Activated naive CD8-positive, alpha-beta T cell treated with anti-CD3 and anti-CD28 coated beads, Interleukin-2, amount 50 U/mL, for 24 hours (primary cell): ENCODE measurements around the gene RBM4B.

Experiments used
- ATAC-seq: fragments of 150-1000 bp; cut with Tn5 transposase; one replicate; pipeline ENCODE4 v1.10.0; 2021
- DNase-seq: peaks from one replicate; pipeline ENCODE4 v3.0.0; 2021
- H3K27ac Mint-ChIP-seq: one replicate; pipeline ENCODE4 v1.8.0; 2021; ENCODE audit warnings: mild to moderate bottlenecking, mixed read lengths
- H3K27me3 Mint-ChIP-seq: one replicate; pipeline ENCODE4 v1.8.0; 2021; ENCODE audit warnings: mixed read lengths
- H3K36me3 Mint-ChIP-seq: one replicate; pipeline ENCODE4 v1.8.0; 2021; ENCODE audit warnings: low read depth, mixed read lengths
- H3K4me1 Mint-ChIP-seq: one replicate; pipeline ENCODE4 v1.8.0; 2021; ENCODE audit warnings: mixed read lengths
- H3K4me3 Mint-ChIP-seq: one replicate; pipeline ENCODE4 v1.8.0; 2021; ENCODE audit warnings: mild to moderate bottlenecking, moderate library complexity, mixed read lengths
- H3K9me3 Mint-ChIP-seq: one replicate; pipeline ENCODE4 v1.8.0; 2021; ENCODE audit warnings: mixed read lengths

The RBM4B gene

GRCh38 chr11:66696146-66696545, 18.5 kb upstream of the RBM4B start:
- H3K4me3 Mint-ChIP-seq, result no peak overlapping the region
- H3K27ac Mint-ChIP-seq, result no peak overlapping the region
- DNase-seq (no peak), ATAC-seq (no peak)
- no peaks in the 10 kb centered on the region for H3K9me3 Mint-ChIP-seq
- H3K4me1 Mint-ChIP-seq, result peaks cover under 1% of the 10 kb centered on the region
- no peaks in the 10 kb centered on the region for H3K36me3 Mint-ChIP-seq
- H3K27me3 Mint-ChIP-seq, result no peaks in the 10 kb centered on the region

GRCh38 chr11:66694732-66695207, 17.1 kb upstream of the RBM4B start:
- Mint-ChIP-seq H3K9me3 (no peaks in the 10 kb centered on the region), H3K4me1 (no peaks in the 10 kb centered on the region), H3K36me3 (no peaks in the 10 kb centered on the region), H3K4me3 (no peak overlapping the region), H3K27me3 (no peaks in the 10 kb centered on the region), H3K27ac (no peak overlapping the region)
- peak; percentile 86 for DNase-seq
- ATAC-seq, result peak; percentile 83

GRCh38 chr11:66694056-66694410, 16.3 kb upstream of the RBM4B start:
- no peak overlapping the region for H3K27ac Mint-ChIP-seq

GRCh38 chr11:66693356-66694055, 15.8 kb upstream of the RBM4B start:
- no peak for ATAC-seq
- H3K27me3 Mint-ChIP-seq, result no peaks in the 10 kb centered on the region
- no peaks in the 10 kb centered on the region for H3K4me1 Mint-ChIP-seq
- H3K9me3 Mint-ChIP-seq, result no peaks in the 10 kb centered on the region
- H3K36me3 Mint-ChIP-seq, result no peaks in the 10 kb centered on the region
- no peak for DNase-seq
- no peak overlapping the region for H3K4me3 Mint-ChIP-seq
- no peak overlapping the region for H3K27ac Mint-ChIP-seq

More at GRCh38 chr11:66694056-66694410, 16.3 kb upstream of the RBM4B start:
- H3K27me3 Mint-ChIP-seq, result no peaks in the 10 kb centered on the region
- no peaks in the 10 kb centered on the region for H3K4me1 Mint-ChIP-seq
- H3K9me3 Mint-ChIP-seq, result no peaks in the 10 kb centered on the region
- no peaks in the 10 kb centered on the region for H3K36me3 Mint-ChIP-seq
- H3K4me3 Mint-ChIP-seq, result no peak overlapping the region
- ATAC-seq, result no peak
- no peak for DNase-seq

GRCh38 chr11:66692871-66693331, 15.2 kb upstream of the RBM4B start:
- no peaks in the 10 kb centered on the region for H3K27me3 Mint-ChIP-seq

GRCh38 chr11:66692446-66692845, 14.8 kb upstream of the RBM4B start:
- Mint-ChIP-seq H3K9me3 (no peaks in the 10 kb centered on the region), H3K36me3 (no peaks in the 10 kb centered on the region), H3K4me1 (no peaks in the 10 kb centered on the region), H3K27ac (no peak overlapping the region), H3K4me3 (no peak overlapping the region), H3K27me3 (no peaks in the 10 kb centered on the region)
- DNase-seq (no peak), ATAC-seq (no peak)

More at GRCh38 chr11:66692871-66693331, 15.2 kb upstream of the RBM4B start:
- Mint-ChIP-seq H3K27ac (no peak overlapping the region), H3K36me3 (no peaks in the 10 kb centered on the region), H3K4me1 (no peaks in the 10 kb centered on the region), H3K9me3 (no peaks in the 10 kb centered on the region), H3K4me3 (no peak overlapping the region)
- ATAC-seq (no peak), DNase-seq (no peak)

- Mint-ChIP-seq H3K27ac (no peak overlapping the region), H3K9me3 (no peaks in the 10 kb centered on the region), H3K4me1 (no peaks in the 10 kb centered on the region), H3K4me3 (no peak overlapping the region), H3K36me3 (no peaks in the 10 kb centered on the region), H3K27me3 (no peaks in the 10 kb centered on the region)
- ATAC-seq (no peak), DNase-seq (no peak)
Measured at GRCh38 chr11:66691311-66691980, 13.8 kb upstream of the RBM4B start.

GRCh38 chr11:66689661-66690590, 12.2 kb upstream of the RBM4B start:
- Mint-ChIP-seq H3K9me3 (no peaks in the 10 kb centered on the region), H3K4me1 (no peaks in the 10 kb centered on the region), H3K27ac (no peak overlapping the region), H3K36me3 (no peaks in the 10 kb centered on the region), H3K27me3 (no peaks in the 10 kb centered on the region), H3K4me3 (no peak overlapping the region)
- ATAC-seq (no peak), DNase-seq (no peak)

GRCh38 chr11:66688561-66689534, 11.2 kb upstream of the RBM4B start:
- Mint-ChIP-seq H3K27ac (no peak overlapping the region), H3K27me3 (no peaks in the 10 kb centered on the region), H3K4me1 (no peaks in the 10 kb centered on the region), H3K36me3 (no peaks in the 10 kb centered on the region), H3K9me3 (no peaks in the 10 kb centered on the region), H3K4me3 (no peak overlapping the region)
- DNase-seq (no peak), ATAC-seq (no peak)

- Mint-ChIP-seq H3K4me3 (no peak overlapping the region), H3K9me3 (no peaks in the 10 kb centered on the region), H3K27ac (no peak overlapping the region)
Measured at GRCh38 chr11:66687831-66688281, 10.2 kb upstream of the RBM4B start.

GRCh38 chr11:66686801-66687750, 9.4 kb upstream of the RBM4B start:
- ATAC-seq (no peak), DNase-seq (no peak)
- Mint-ChIP-seq H3K4me1 (no peaks in the 10 kb centered on the region), H3K9me3 (no peaks in the 10 kb centered on the region), H3K27me3 (no peaks in the 10 kb centered on the region), H3K36me3 (no peaks in the 10 kb centered on the region), H3K4me3 (no peak overlapping the region), H3K27ac (no peak overlapping the region)

More at GRCh38 chr11:66687831-66688281, 10.2 kb upstream of the RBM4B start:
- DNase-seq, result no peak
- H3K27me3 Mint-ChIP-seq, result no peaks in the 10 kb centered on the region
- H3K36me3 Mint-ChIP-seq, result no peaks in the 10 kb centered on the region
- ATAC-seq, result no peak
- no peaks in the 10 kb centered on the region for H3K4me1 Mint-ChIP-seq

- DNase-seq, result no peak
- Mint-ChIP-seq H3K9me3 (no peaks in the 10 kb centered on the region), H3K4me3 (no peak overlapping the region), H3K4me1 (no peaks in the 10 kb centered on the region), H3K27me3 (no peaks in the 10 kb centered on the region), H3K36me3 (no peaks in the 10 kb centered on the region), H3K27ac (no peak overlapping the region)
- no peak for ATAC-seq
Measured at GRCh38 chr11:66686100-66686785, 8.6 kb upstream of the RBM4B start.
